ENCODE measurements around the gene RNASE2.

Gene RNASE2

GRCh38 chr14:20986811-20987210 lies 31.5 kb downstream of the RNASE2 start:
- H3K4me3 ChIP-seq (ENCODE audit: low read length), result no peak overlapping the region
- no peaks in the 10 kb centered on the region for H3K27me3 ChIP-seq (ENCODE audit: control insufficient read depth, insufficient read depth, low read length)
- peaks cover 4% of the 10 kb centered on the region for H3K4me1 ChIP-seq (ENCODE audit: control insufficient read depth, insufficient read depth, low read length)
- H3K36me3 ChIP-seq (ENCODE audit: control insufficient read depth, insufficient read depth, low read length), result no peaks in the 10 kb centered on the region
- no peak overlapping the region for H3K9ac ChIP-seq (ENCODE audit: low read length)
- H3K9me3 ChIP-seq (ENCODE audit: control insufficient read depth, low read length), result no peaks in the 10 kb centered on the region

- H3K9ac ChIP-seq (ENCODE audit: low read length), result peak overlapping the region; percentile 51
- peaks cover 4% of the 10 kb centered on the region for H3K4me1 ChIP-seq (ENCODE audit: control insufficient read depth, insufficient read depth, low read length)
- H3K4me3 ChIP-seq (ENCODE audit: low read length), result no peak overlapping the region
- H3K9me3 ChIP-seq (ENCODE audit: control insufficient read depth, low read length), result no peaks in the 10 kb centered on the region
- no peaks in the 10 kb centered on the region for H3K36me3 ChIP-seq (ENCODE audit: control insufficient read depth, insufficient read depth, low read length)
- H3K27me3 ChIP-seq (ENCODE audit: control insufficient read depth, insufficient read depth, low read length), result no peaks in the 10 kb centered on the region
These were observed 33.6 kb downstream of the RNASE2 start for GRCh38 chr14:20988717-20989470.

- Histone ChIP-seq H3K9ac (ENCODE audit: low read length) (peak overlapping the region; percentile 51), H3K9me3 (ENCODE audit: control insufficient read depth, low read length) (no peaks in the 10 kb centered on the region), H3K4me3 (ENCODE audit: low read length) (no peak overlapping the region), H3K36me3 (ENCODE audit: control insufficient read depth, insufficient read depth, low read length) (peaks cover 2% of the 10 kb centered on the region), H3K27me3 (ENCODE audit: control insufficient read depth, insufficient read depth, low read length) (no peaks in the 10 kb centered on the region), H3K4me1 (ENCODE audit: control insufficient read depth, insufficient read depth, low read length) (peaks cover 4% of the 10 kb centered on the region)
These were observed 34.1 kb downstream of the RNASE2 start for GRCh38 chr14:20989471-20989786.

GRCh38 chr14:20989787-20990600 lies 34.7 kb downstream of the RNASE2 start, which contains the start of gene METTL17:
METTL17 (plus strand) TSS chr14:20989980; CDS start chr14:20990003, 23 bp downstream.
- H3K4me3 ChIP-seq (ENCODE audit: low read length), result peak within 1 kb of the TSS; percentile 78
- H3K9ac ChIP-seq (ENCODE audit: low read length), result peak within 1 kb of the TSS; percentile 62
- H3K27me3 ChIP-seq (ENCODE audit: control insufficient read depth, insufficient read depth, low read length), result no peaks in the 10 kb centered on the region
- peaks cover 7% of the 10 kb centered on the region for H3K36me3 ChIP-seq (ENCODE audit: control insufficient read depth, insufficient read depth, low read length)
- H3K4me1 ChIP-seq (ENCODE audit: control insufficient read depth, insufficient read depth, low read length), result peaks cover 4% of the 10 kb centered on the region
- no peaks in the 10 kb centered on the region for H3K9me3 ChIP-seq (ENCODE audit: control insufficient read depth, low read length)

- H3K36me3 ChIP-seq (ENCODE audit: control insufficient read depth, insufficient read depth, low read length), result peaks cover 12% of the 10 kb centered on the region
These were observed 41.2 kb downstream of the RNASE2 start for GRCh38 chr14:20996521-20996920.

GRCh38 chr14:20997115-20997514 lies 41.8 kb downstream of the RNASE2 start:
- Histone ChIP-seq H3K36me3 (ENCODE audit: control insufficient read depth, insufficient read depth, low read length) (peaks cover 12% of the 10 kb centered on the region), H3K9me3 (ENCODE audit: control insufficient read depth, low read length) (no peaks in the 10 kb centered on the region), H3K4me1 (ENCODE audit: control insufficient read depth, insufficient read depth, low read length) (no peaks in the 10 kb centered on the region), H3K27me3 (ENCODE audit: control insufficient read depth, insufficient read depth, low read length) (no peaks in the 10 kb centered on the region), H3K9ac (ENCODE audit: low read length) (no peak overlapping the region), H3K4me3 (ENCODE audit: low read length) (no peak overlapping the region)

More at GRCh38 chr14:20996521-20996920, 41.2 kb downstream of the RNASE2 start:
- Histone ChIP-seq H3K4me1 (ENCODE audit: control insufficient read depth, insufficient read depth, low read length) (no peaks in the 10 kb centered on the region), H3K9me3 (ENCODE audit: control insufficient read depth, low read length) (no peaks in the 10 kb centered on the region), H3K4me3 (ENCODE audit: low read length) (no peak overlapping the region), H3K27me3 (ENCODE audit: control insufficient read depth, insufficient read depth, low read length) (no peaks in the 10 kb centered on the region), H3K9ac (ENCODE audit: low read length) (no peak overlapping the region)

- H3K27me3 ChIP-seq (ENCODE audit: control insufficient read depth, insufficient read depth, low read length), result no peaks in the 10 kb centered on the region
- H3K9ac ChIP-seq (ENCODE audit: low read length), result no peak overlapping the region
- no peak overlapping the region for H3K4me3 ChIP-seq (ENCODE audit: low read length)
- no peaks in the 10 kb centered on the region for H3K4me1 ChIP-seq (ENCODE audit: control insufficient read depth, insufficient read depth, low read length)
- H3K9me3 ChIP-seq (ENCODE audit: control insufficient read depth, low read length), result no peaks in the 10 kb centered on the region
- peaks cover 12% of the 10 kb centered on the region for H3K36me3 ChIP-seq (ENCODE audit: control insufficient read depth, insufficient read depth, low read length)
These were observed 42.3 kb downstream of the RNASE2 start for GRCh38 chr14:20997564-20997963.

GRCh38 chr14:20998139-20998538 lies 42.9 kb downstream of the RNASE2 start:
- Histone ChIP-seq H3K4me1 (ENCODE audit: control insufficient read depth, insufficient read depth, low read length) (no peaks in the 10 kb centered on the region), H3K9ac (ENCODE audit: low read length) (no peak overlapping the region), H3K4me3 (ENCODE audit: low read length) (no peak overlapping the region), H3K9me3 (ENCODE audit: control insufficient read depth, low read length) (no peaks in the 10 kb centered on the region), H3K27me3 (ENCODE audit: control insufficient read depth, insufficient read depth, low read length) (no peaks in the 10 kb centered on the region), H3K36me3 (ENCODE audit: control insufficient read depth, insufficient read depth, low read length) (peaks cover 12% of the 10 kb centered on the region)

- Histone ChIP-seq H3K36me3 (ENCODE audit: control insufficient read depth, insufficient read depth, low read length) (peaks cover 12% of the 10 kb centered on the region), H3K9me3 (ENCODE audit: control insufficient read depth, low read length) (no peaks in the 10 kb centered on the region), H3K27me3 (ENCODE audit: control insufficient read depth, insufficient read depth, low read length) (no peaks in the 10 kb centered on the region), H3K4me3 (ENCODE audit: low read length) (no peak within 1 kb of the TSS), H3K9ac (ENCODE audit: low read length) (no peak within 1 kb of the TSS), H3K4me1 (ENCODE audit: control insufficient read depth, insufficient read depth, low read length) (no peaks in the 10 kb centered on the region)
These were observed 43.5 kb downstream of the RNASE2 start, which contains the start of gene SLC39A2 for GRCh38 chr14:20998674-20999366. SLC39A2 (plus strand) TSS chr14:20999293; CDS start chr14:20999447, 154 bp downstream.

- no peaks in the 10 kb centered on the region for H3K9me3 ChIP-seq (ENCODE audit: control insufficient read depth, low read length)
- H3K27me3 ChIP-seq (ENCODE audit: control insufficient read depth, insufficient read depth, low read length), result no peaks in the 10 kb centered on the region
- H3K36me3 ChIP-seq (ENCODE audit: control insufficient read depth, insufficient read depth, low read length), result peaks cover 8% of the 10 kb centered on the region
- H3K4me3 ChIP-seq (ENCODE audit: low read length), result no peak overlapping the region
- no peak overlapping the region for H3K9ac ChIP-seq (ENCODE audit: low read length)
- no peaks in the 10 kb centered on the region for H3K4me1 ChIP-seq (ENCODE audit: control insufficient read depth, insufficient read depth, low read length)
These were observed 44.3 kb downstream of the RNASE2 start for GRCh38 chr14:20999591-20999990.

GRCh38 chr14:21001218-21001617 lies 45.9 kb downstream of the RNASE2 start:
- Histone ChIP-seq H3K4me3 (ENCODE audit: low read length) (no peak overlapping the region), H3K4me1 (ENCODE audit: control insufficient read depth, insufficient read depth, low read length) (no peaks in the 10 kb centered on the region), H3K9ac (ENCODE audit: low read length) (no peak overlapping the region), H3K27me3 (ENCODE audit: control insufficient read depth, insufficient read depth, low read length) (no peaks in the 10 kb centered on the region), H3K36me3 (ENCODE audit: control insufficient read depth, insufficient read depth, low read length) (peaks cover 1% of the 10 kb centered on the region), H3K9me3 (ENCODE audit: control insufficient read depth, low read length) (no peaks in the 10 kb centered on the region)

Measured in mucosa of stomach (tissue), 1 donor.